HEK293 (cell line): Measurements from ENCODE around the gene TRIM46.
A peak's percentile ranks its signal among the peaks of the same experiment; 100 is the strongest.

Experiments
- CTCF ChIA-PET: fragments of 350-600 bp; formaldehyde crosslinking; extraction: SDS; loops from one replicate; lab custom pipeline; 2021; ENCODE audit warnings: antibody characterized with exemption; lab: Yijun Ruan, JAX
- POLR2A ChIA-PET: fragments of 300-600 bp; formaldehyde crosslinking; extraction: SDS; loops from one replicate; lab custom pipeline; 2020; ENCODE audit warnings: antibody characterized with exemption, inconsistent platforms; lab: Yijun Ruan, JAX
- H3K27ac ChIP-seq: fragments of 200-500 bp; sonication (Bioruptor generic); 2 replicates; pipeline ENCODE4 v1.5.1; 2014; ENCODE audit warnings: low read depth, low read length, control low read depth, inconsistent platforms; ENCODE audit errors: extremely low read depth
- H3K36me3 ChIP-seq, 2 experiments: fragments of 200-500 bp in 1 of 2; sonication (Bioruptor generic) in 1 of 2; 1 replicate in 1 of 2; 2 replicates in 1 of 2; pipeline ENCODE4 v1.5.1; 2014 to 2017; ENCODE audit warnings: inconsistent platforms in 2 of 2, low read length in 2 of 2; ENCODE audit not compliant: control insufficient read depth in 2 of 2, insufficient read depth in 1 of 2
- H3K4me1 ChIP-seq: fragments of 200-500 bp; sonication (Bioruptor generic); 2 replicates; pipeline ENCODE4 v1.5.1; 2014; ENCODE audit warnings: mild to moderate bottlenecking, low read length, inconsistent platforms; ENCODE audit not compliant: control insufficient read depth, insufficient read depth
- H3K4me3 ChIP-seq: 2 replicates; pipeline ENCODE4 v1.5.1; 2011; ENCODE audit warnings: low read depth, mild to moderate bottlenecking, control low read depth, low read length, moderate library complexity
- H3K9me3 ChIP-seq: fragments of 200-500 bp; sonication (Bioruptor generic); 2 replicates; pipeline ENCODE4 v1.5.1; 2014; ENCODE audit warnings: low read depth, low read length, inconsistent platforms; ENCODE audit not compliant: control insufficient read depth, insufficient read depth
- EGR2 ChIP-seq: fragments of 450-650 bp; formaldehyde crosslinking; IDR thresholded peaks from 2 replicates; pipeline ENCODE4 v1.5.1; 2016; ENCODE audit warnings: low read depth, missing biosample characterization, missing genetic modification characterization
- HOXA7 ChIP-seq: sonication (generic); formaldehyde crosslinking; IDR thresholded peaks from 2 replicates; pipeline ENCODE4 v1.8.1; 2022; ENCODE audit warnings: missing genetic modification reagents, borderline replicate concordance
- HOXC10 ChIP-seq: sonication (generic); formaldehyde crosslinking; IDR thresholded peaks from 2 replicates; pipeline ENCODE4 v1.8.1; 2023; ENCODE audit warnings: mild to moderate bottlenecking, missing genetic modification reagents
- INSM2 ChIP-seq: fragments of 450-650 bp; formaldehyde crosslinking; IDR thresholded peaks from 2 replicates; pipeline ENCODE4 v1.5.1; 2016; ENCODE audit warnings: missing biosample characterization, missing genetic modification characterization
- KLF16 ChIP-seq: fragments of 450-650 bp; formaldehyde crosslinking; IDR thresholded peaks from 2 replicates; pipeline ENCODE4 v1.5.1; 2017; ENCODE audit warnings: missing biosample characterization, missing genetic modification characterization
- PRDM1 ChIP-seq: fragments of 450-650 bp; formaldehyde crosslinking; IDR thresholded peaks from 2 replicates; pipeline ENCODE4; 2016; ENCODE audit warnings: missing biosample characterization, missing genetic modification characterization
- SP3 ChIP-seq: fragments of 450-650 bp; formaldehyde crosslinking; IDR thresholded peaks from 2 replicates; pipeline ENCODE4 v1.5.1; 2016; ENCODE audit warnings: missing biosample characterization, missing genetic modification characterization
- ZBTB17 ChIP-seq: fragments of 450-650 bp; formaldehyde crosslinking; IDR thresholded peaks from 2 replicates; pipeline ENCODE4 v1.5.1; 2016; ENCODE audit warnings: missing biosample characterization, missing genetic modification characterization
- ZBTB21 ChIP-seq: fragments of 450-650 bp; formaldehyde crosslinking; IDR thresholded peaks from 2 replicates; pipeline ENCODE4 v1.5.1; 2017; ENCODE audit warnings: missing biosample characterization, missing genetic modification characterization
- ZBTB7A ChIP-seq: fragments of 450-650 bp; formaldehyde crosslinking; IDR thresholded peaks from 2 replicates; pipeline ENCODE4 v1.5.1; 2016; ENCODE audit warnings: low read depth, missing biosample characterization, missing genetic modification characterization
- ZNF155 ChIP-seq: fragments of 450-650 bp; formaldehyde crosslinking; IDR thresholded peaks from 2 replicates; pipeline ENCODE4 v1.5.1; 2016; ENCODE audit warnings: missing biosample characterization, missing genetic modification characterization
- ZNF16 ChIP-seq: fragments of 450-650 bp; formaldehyde crosslinking; IDR thresholded peaks from 2 replicates; pipeline ENCODE4 v1.5.1; 2016; ENCODE audit warnings: low read depth, missing biosample characterization, missing genetic modification characterization
- ZNF2 ChIP-seq: fragments of 450-650 bp; formaldehyde crosslinking; IDR thresholded peaks from 2 replicates; pipeline ENCODE4 v1.5.1; 2016; ENCODE audit warnings: missing biosample characterization, missing genetic modification characterization
- ZNF202 ChIP-seq: fragments of 450-650 bp; formaldehyde crosslinking; IDR thresholded peaks from 2 replicates; pipeline ENCODE4 v1.5.1; 2016; ENCODE audit warnings: missing biosample characterization, missing genetic modification characterization, borderline replicate concordance
- ZNF292 ChIP-seq: fragments of 450-650 bp; formaldehyde crosslinking; IDR thresholded peaks from 2 replicates; pipeline ENCODE4 v1.5.1; 2016; ENCODE audit warnings: low read depth, missing biosample characterization, missing genetic modification characterization, borderline replicate concordance
- ZNF394 ChIP-seq: fragments of 450-650 bp; formaldehyde crosslinking; IDR thresholded peaks from 2 replicates; pipeline ENCODE4 v1.5.1; 2016; ENCODE audit warnings: missing biosample characterization, missing genetic modification characterization, mild to moderate bottlenecking, moderate library complexity, borderline replicate concordance
- ZNF555 ChIP-seq: fragments of 450-650 bp; formaldehyde crosslinking; conservative IDR thresholded peaks from 2 replicates; pipeline ENCODE4 v1.5.1; 2017; ENCODE audit warnings: missing biosample characterization, mild to moderate bottlenecking, missing genetic modification characterization, inconsistent platforms
- ZNF623 ChIP-seq: fragments of 450-650 bp; formaldehyde crosslinking; IDR thresholded peaks from 2 replicates; pipeline ENCODE4 v1.5.1; 2016; ENCODE audit warnings: missing biosample characterization, missing genetic modification characterization
- ZNF660 ChIP-seq: fragments of 450-650 bp; IDR thresholded peaks from 2 replicates; pipeline ENCODE4 v1.5.1; 2018; ENCODE audit warnings: missing biosample characterization, mild to moderate bottlenecking, missing genetic modification characterization
- ZNF677 ChIP-seq: fragments of 450-650 bp; IDR thresholded peaks from 2 replicates; pipeline ENCODE4 v1.5.0; 2018; ENCODE audit warnings: missing biosample characterization, mild to moderate bottlenecking, missing genetic modification characterization, moderate library complexity
- ZNF692 ChIP-seq: fragments of 450-650 bp; formaldehyde crosslinking; IDR thresholded peaks from 2 replicates; pipeline ENCODE4 v1.5.1; 2016; ENCODE audit warnings: missing biosample characterization, missing genetic modification characterization
- ZNF76 ChIP-seq: fragments of 450-650 bp; formaldehyde crosslinking; IDR thresholded peaks from 2 replicates; pipeline ENCODE4; 2016; ENCODE audit warnings: low read depth, missing biosample characterization, missing genetic modification characterization, borderline replicate concordance
- ZNF792 ChIP-seq: fragments of 450-650 bp; formaldehyde crosslinking; IDR thresholded peaks from 2 replicates; pipeline ENCODE4 v1.5.1; 2016; ENCODE audit warnings: missing biosample characterization, missing genetic modification characterization
- ZSCAN23 ChIP-seq: fragments of 450-650 bp; formaldehyde crosslinking; IDR thresholded peaks from 2 replicates; pipeline ENCODE4 v1.5.1; 2016; ENCODE audit warnings: missing biosample characterization, missing genetic modification characterization
- ZSCAN5A ChIP-seq: fragments of 450-650 bp; formaldehyde crosslinking; IDR thresholded peaks from 2 replicates; pipeline ENCODE4 v1.5.1; 2016; ENCODE audit warnings: missing biosample characterization, missing genetic modification characterization
- TF ChIP-seq, protein P1 (sequence below): fragments of 450-650 bp; formaldehyde crosslinking; IDR thresholded peaks from 2 replicates; pipeline ENCODE4 v1.5.1; 2016; ENCODE audit warnings: missing biosample characterization, missing genetic modification characterization, borderline replicate concordance

Gene TRIM46

DNA sequence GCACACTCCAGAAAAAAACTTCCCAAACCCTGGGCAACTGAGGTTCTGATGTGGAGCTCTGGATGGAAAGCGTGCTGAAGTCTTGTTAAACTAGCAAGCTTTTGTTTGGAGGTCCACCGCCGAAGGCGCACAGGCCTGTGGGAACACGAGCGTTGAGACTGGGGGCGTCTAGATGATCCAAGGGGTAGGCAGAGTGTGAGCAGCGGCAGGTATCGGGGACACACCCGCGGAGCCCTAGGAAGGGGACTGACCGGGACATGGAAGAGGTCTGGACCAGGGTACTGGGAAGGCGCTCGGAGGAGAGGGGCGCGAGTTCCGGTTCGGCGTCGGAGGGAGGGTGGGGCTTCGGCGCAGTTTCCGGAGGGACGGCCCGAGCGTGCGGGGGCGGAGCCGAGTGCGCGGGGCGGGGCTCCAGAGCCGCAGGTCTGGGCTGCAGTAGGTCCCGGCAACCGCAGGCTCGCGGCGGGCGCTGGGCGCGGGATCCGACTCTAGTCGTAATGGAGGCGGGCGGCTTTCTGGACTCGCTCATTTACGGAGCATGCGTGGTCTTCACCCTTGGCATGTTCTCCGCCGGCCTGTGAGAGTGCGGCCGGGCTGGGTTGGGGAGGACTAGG, 38.1 kb upstream of the TRIM46 start, which contains the start of gene SLC50A1 (continued):
- no peak for TF ChIP-seq INSM2 (tag by site-specific recombination)
- no peak for TF ChIP-seq HOXA7 (CRISPR knock-in tag)
- TF ChIP-seq ZNF394 (tag by site-specific recombination) = peak; percentile 11
- peak; percentile 91; the same call in 1 of the 2 replicates for TF ChIP-seq ZBTB7A
- TF ChIP-seq ZNF623 (tag by site-specific recombination) = no peak; the same call in 1 of the 2 replicates
- no peak for TF ChIP-seq HOXC10 (CRISPR knock-in tag)
- no peak for TF ChIP-seq ZNF155 (tag by site-specific recombination)
- no peak; the same call in 1 of the 2 replicates for TF ChIP-seq ZNF692 (tag by site-specific recombination)
- TF ChIP-seq, protein P1, sequence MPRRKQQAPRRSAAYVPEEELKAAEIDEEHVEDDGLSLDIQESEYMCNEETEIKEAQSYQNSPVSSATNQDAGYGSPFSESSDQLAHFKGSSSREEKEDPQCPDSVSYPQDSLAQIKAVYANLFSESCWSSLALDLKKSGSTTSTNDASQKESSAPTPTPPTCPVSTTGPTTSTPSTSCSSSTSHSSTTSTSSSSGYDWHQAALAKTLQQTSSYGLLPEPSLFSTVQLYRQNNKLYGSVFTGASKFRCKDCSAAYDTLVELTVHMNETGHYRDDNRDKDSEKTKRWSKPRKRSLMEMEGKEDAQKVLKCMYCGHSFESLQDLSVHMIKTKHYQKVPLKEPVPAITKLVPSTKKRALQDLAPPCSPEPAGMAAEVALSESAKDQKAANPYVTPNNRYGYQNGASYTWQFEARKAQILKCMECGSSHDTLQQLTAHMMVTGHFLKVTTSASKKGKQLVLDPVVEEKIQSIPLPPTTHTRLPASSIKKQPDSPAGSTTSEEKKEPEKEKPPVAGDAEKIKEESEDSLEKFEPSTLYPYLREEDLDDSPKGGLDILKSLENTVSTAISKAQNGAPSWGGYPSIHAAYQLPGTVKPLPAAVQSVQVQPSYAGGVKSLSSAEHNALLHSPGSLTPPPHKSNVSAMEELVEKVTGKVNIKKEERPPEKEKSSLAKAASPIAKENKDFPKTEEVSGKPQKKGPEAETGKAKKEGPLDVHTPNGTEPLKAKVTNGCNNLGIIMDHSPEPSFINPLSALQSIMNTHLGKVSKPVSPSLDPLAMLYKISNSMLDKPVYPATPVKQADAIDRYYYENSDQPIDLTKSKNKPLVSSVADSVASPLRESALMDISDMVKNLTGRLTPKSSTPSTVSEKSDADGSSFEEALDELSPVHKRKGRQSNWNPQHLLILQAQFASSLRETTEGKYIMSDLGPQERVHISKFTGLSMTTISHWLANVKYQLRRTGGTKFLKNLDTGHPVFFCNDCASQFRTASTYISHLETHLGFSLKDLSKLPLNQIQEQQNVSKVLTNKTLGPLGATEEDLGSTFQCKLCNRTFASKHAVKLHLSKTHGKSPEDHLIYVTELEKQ (tag by site-specific recombination) = no peak
- TF ChIP-seq ZBTB21 (tag by site-specific recombination) = peak; percentile 4; the same call in 1 of the 2 replicates

- Histone ChIP-seq H3K36me3 (peaks cover 3 to 44% of the 10 kb centered on the region in 2 experiments; a peak in 2 of 3 replicates), H3K4me3 (no peak overlapping the region), H3K9me3 (no peaks in the 10 kb centered on the region), H3K27ac (no peak overlapping the region), H3K4me1 (no peaks in the 10 kb centered on the region)
- POLR2A ChIA-PET = interaction anchor here (0.6 to 2.2 kb wide), 4 partner anchors 11 to 42 kb away, joined by 3 to 13 read pairs (median 6); partner anchors contain the start of genes KRTCAP2 and TRIM46
- no peak for TF ChIP-seq ZNF677 (tag by site-specific recombination)
- no peak for TF ChIP-seq PRDM1
- TF ChIP-seq ZNF792 (tag by site-specific recombination) = no peak
- TF ChIP-seq ZNF660 (tag by site-specific recombination) = no peak
- TF ChIP-seq ZNF202 (tag by site-specific recombination) = no peak
- no peak for TF ChIP-seq ZNF16 (tag by site-specific recombination)
- no peak for TF ChIP-seq EGR2
- no peak for TF ChIP-seq ZNF555 (tag by site-specific recombination)
- no peak for TF ChIP-seq KLF16 (tag by site-specific recombination)
- no peak for TF ChIP-seq ZBTB21 (tag by site-specific recombination)
- no peak for TF ChIP-seq ZBTB17
- TF ChIP-seq ZNF292 (tag by site-specific recombination) = no peak
- no peak for TF ChIP-seq ZNF2 (tag by site-specific recombination)
- TF ChIP-seq ZNF76 (tag by site-specific recombination) = no peak
- no peak for TF ChIP-seq ZSCAN23 (tag by site-specific recombination)
- no peak for TF ChIP-seq SP3 (tag by site-specific recombination)
- TF ChIP-seq ZSCAN5A (tag by site-specific recombination) = no peak
- CTCF ChIA-PET = interaction anchor here (0.7 to 1.9 kb wide), 3 partner anchors 36 to 56 kb away, joined by 3 to 7 read pairs (median 5); partner anchors contain the start of gene KRTCAP2
Observed at GRCh38 chr1:155136748-155137147, 36.9 kb upstream of the TRIM46 start.
